OCI-LY3 (cell line): ENCODE data around the gene RLF.
A peak's percentile ranks its signal among the peaks of the same experiment; 100 is the strongest.

Experiments
- H2AFZ ChIP-seq: fragments of 200-600, 300-600 bp; shearing (Covaris generic); 2 replicates; pipeline ENCODE4 v1.6.0; 2014; ENCODE audit warnings: antibody characterized with exemption, low read depth, low read length
- H3K27ac ChIP-seq: fragments of 200-600, 300-600 bp; sonication (generic); 2 replicates; pipeline ENCODE4 v1.5.1; 2014; ENCODE audit warnings: mild to moderate bottlenecking, low read length, moderate library complexity, mixed read lengths
- H3K27me3 ChIP-seq: fragments of 200-600, 300-600 bp; sonication (generic); 2 replicates; pipeline ENCODE4 v1.6.1; 2014; ENCODE audit warnings: low read depth, low read length, mixed read lengths
- H3K36me3 ChIP-seq: fragments of 200-600, 300-600 bp; sonication (generic); replicated peaks from 2 replicates; pipeline ENCODE3; 2014; ENCODE audit warnings: low read depth, low read length, mixed read lengths
- H3K4me1 ChIP-seq: fragments of 300-600, 200-600 bp; sonication (generic); 2 replicates; pipeline ENCODE4 v1.6.1; 2014; ENCODE audit warnings: low read length, mixed read lengths
- H3K4me2 ChIP-seq: fragments of 200-600, 300-600 bp; sonication (generic); 2 replicates; pipeline ENCODE4 v1.6.1; 2014; ENCODE audit warnings: low read length, mixed read lengths
- H3K4me3 ChIP-seq: fragments of 300-600, 200-600 bp; sonication (generic); 2 replicates; pipeline ENCODE4 v1.5.1; 2014; ENCODE audit warnings: antibody characterized with exemption, mild to moderate bottlenecking, low read length, moderate library complexity
- H3K79me2 ChIP-seq: fragments of 300-600, 200-600 bp; shearing (Covaris generic); 2 replicates; pipeline ENCODE4 v1.6.1; 2014; ENCODE audit warnings: mild to moderate bottlenecking, low read length, mixed read lengths
- H3K9ac ChIP-seq: fragments of 300-600, 200-600 bp; shearing (Covaris generic); 2 replicates; pipeline ENCODE4 v1.6.0; 2014; ENCODE audit warnings: mild to moderate bottlenecking, low read length, moderate library complexity
- H3K9me3 ChIP-seq: fragments of 200-600, 300-600 bp; shearing (Covaris generic); 2 replicates; pipeline ENCODE4 v1.6.1; 2014; ENCODE audit warnings: low read length, mixed read lengths; ENCODE audit not compliant: insufficient read depth
- H4K20me1 ChIP-seq: fragments of 200-600, 300-600 bp; sonication (generic); 2 replicates; pipeline ENCODE4 v1.6.1; 2016; ENCODE audit warnings: low read length, mixed read lengths; ENCODE audit not compliant: insufficient read depth
- CTCF ChIP-seq: fragments of 200-600, 300-600 bp; sonication (generic); IDR thresholded peaks from 2 replicates; pipeline ENCODE4 v1.5.1; 2014; ENCODE audit warnings: antibody characterized with exemption, low read length, low read depth
- EZH2phosphoT487 ChIP-seq: fragments of 200-600 bp; shearing (Covaris generic); IDR thresholded peaks from 2 replicates; pipeline ENCODE4 v1.6.1; 2018; ENCODE audit warnings: antibody characterized with exemption, mixed run types, low read depth

The RLF gene

GRCh38 chr1:40224040-40224439 is 62.9 kb downstream of the RLF start:
- Histone ChIP-seq H3K4me1 (peaks cover 11% of the 10 kb centered on the region), H3K36me3 (peaks cover 4% of the 10 kb centered on the region), H3K27me3 (no peaks in the 10 kb centered on the region), H3K79me2 (no peaks in the 10 kb centered on the region), H3K9me3 (no peaks in the 10 kb centered on the region), H4K20me1 (0 out of 2 replicates have a peak, but pooled peaks cover 5% of the 10 kb centered on the region), H2AFZ (no peak overlapping the region), H3K4me2 (no peak overlapping the region), H3K4me3 (no peak overlapping the region), H3K27ac (no peak overlapping the region), H3K9ac (no peak overlapping the region)
- TF ChIP-seq CTCF (no peak), EZH2phosphoT487 (no peak)

- no peaks in the 10 kb centered on the region for H3K9me3 ChIP-seq
- H2AFZ ChIP-seq, result no peak overlapping the region
- no peak overlapping the region for H3K27ac ChIP-seq
- TF ChIP-seq EZH2phosphoT487, result no peak
- no peak overlapping the region for H3K4me2 ChIP-seq
- H3K79me2 ChIP-seq, result no peaks in the 10 kb centered on the region
- peaks cover 22% of the 10 kb centered on the region for H3K4me1 ChIP-seq
- peaks cover 8% of the 10 kb centered on the region; the same call in 1 of the 2 replicates for H4K20me1 ChIP-seq
- H3K4me3 ChIP-seq, result no peak overlapping the region
- no peaks in the 10 kb centered on the region for H3K27me3 ChIP-seq
- peaks cover 9% of the 10 kb centered on the region for H3K36me3 ChIP-seq
- H3K9ac ChIP-seq, result no peak overlapping the region
These were observed 65.0 kb downstream of the RLF start for GRCh38 chr1:40226192-40226591.

GRCh38 chr1:40232444-40232843 is 71.3 kb downstream of the RLF start:
- Histone ChIP-seq H3K36me3 (peaks cover 47% of the 10 kb centered on the region), H3K4me1 (peaks cover 31% of the 10 kb centered on the region), H3K27me3 (no peaks in the 10 kb centered on the region), H3K9ac (no peak overlapping the region), H3K4me2 (peak overlapping the region; percentile 42), H2AFZ (no peak overlapping the region), H4K20me1 (peaks cover 44% of the 10 kb centered on the region), H3K9me3 (no peaks in the 10 kb centered on the region), H3K27ac (no peak overlapping the region), H3K4me3 (no peak overlapping the region), H3K79me2 (no peaks in the 10 kb centered on the region)
- TF ChIP-seq CTCF, result no peak
- TF ChIP-seq EZH2phosphoT487, result no peak

- peaks cover 19% of the 10 kb centered on the region for H3K4me1 ChIP-seq
- H2AFZ ChIP-seq, result no peak overlapping the region
- H3K27ac ChIP-seq, result no peak overlapping the region
- H3K79me2 ChIP-seq, result no peaks in the 10 kb centered on the region
- no peaks in the 10 kb centered on the region for H3K9me3 ChIP-seq
- peaks cover 45% of the 10 kb centered on the region for H3K36me3 ChIP-seq
- H3K27me3 ChIP-seq, result no peaks in the 10 kb centered on the region
- no peak for TF ChIP-seq EZH2phosphoT487
- TF ChIP-seq CTCF, result no peak
- peaks cover 52% of the 10 kb centered on the region for H4K20me1 ChIP-seq
- no peak overlapping the region for H3K9ac ChIP-seq
- no peak overlapping the region for H3K4me2 ChIP-seq
- H3K4me3 ChIP-seq, result no peak overlapping the region
These were observed 78.4 kb downstream of the RLF start for GRCh38 chr1:40239626-40240025.

- peaks cover 52% of the 10 kb centered on the region for H4K20me1 ChIP-seq
- H3K27me3 ChIP-seq, result no peaks in the 10 kb centered on the region
- no peak overlapping the region for H3K9ac ChIP-seq
- peaks cover 42% of the 10 kb centered on the region for H3K36me3 ChIP-seq
- TF ChIP-seq CTCF (no peak), EZH2phosphoT487 (no peak)
- H3K4me1 ChIP-seq, result peaks cover 19% of the 10 kb centered on the region
- no peaks in the 10 kb centered on the region for H3K79me2 ChIP-seq
- no peak overlapping the region for H3K27ac ChIP-seq
- H3K4me2 ChIP-seq, result no peak overlapping the region
- no peaks in the 10 kb centered on the region for H3K9me3 ChIP-seq
- H2AFZ ChIP-seq, result no peak overlapping the region
- no peak overlapping the region for H3K4me3 ChIP-seq
These were observed 79.2 kb downstream of the RLF start for GRCh38 chr1:40240390-40240789.
